NCI-H510A (cell line): ENCODE data around the gene WSCD1.

Experiments
- DNase-seq: peaks from one replicate; lab custom pipeline; 2025; lab: John Stamatoyannopoulos, UW

Gene WSCD1

GRCh38 chr17:6069539-6070429 is at the start of gene WSCD1:
Gene WSCD1, plus strand, starts transcription at chr17:6070379. Its CDS starts 10,280 bp downstream, at chr17:6080659.
- DNase-seq: no peak

- no peak for DNase-seq
Measured at GRCh38 chr17:6021011-6021400, 49.2 kb upstream of the WSCD1 start.

GRCh38 chr17:6021627-6022026 is 48.6 kb upstream of the WSCD1 start:
- no peak for DNase-seq

- DNase-seq: no peak
Measured at GRCh38 chr17:6023036-6023831, 46.9 kb upstream of the WSCD1 start.

GRCh38 chr17:6024576-6024975 is 45.6 kb upstream of the WSCD1 start:
- DNase-seq: no peak

- no peak for DNase-seq
Measured at GRCh38 chr17:6027342-6028024, 42.7 kb upstream of the WSCD1 start.

- DNase-seq: no peak
Measured at GRCh38 chr17:6028294-6028693, 41.9 kb upstream of the WSCD1 start.

- DNase-seq: no peak
Measured at GRCh38 chr17:6035801-6036394, 34.3 kb upstream of the WSCD1 start.

- no peak for DNase-seq
Measured at GRCh38 chr17:6040504-6040903, 29.7 kb upstream of the WSCD1 start.

GRCh38 chr17:6041246-6041645 is 28.9 kb upstream of the WSCD1 start:
- DNase-seq: no peak

- DNase-seq: no peak
Measured at GRCh38 chr17:6043405-6043804, 26.8 kb upstream of the WSCD1 start.

GRCh38 chr17:6044261-6044660 is 25.9 kb upstream of the WSCD1 start:
- DNase-seq: no peak

GRCh38 chr17:6045621-6046357 is 24.4 kb upstream of the WSCD1 start:
- DNase-seq: no peak

- DNase-seq: no peak
Measured at GRCh38 chr17:6046431-6046830, 23.7 kb upstream of the WSCD1 start.

GRCh38 chr17:6046931-6047330 is 23.2 kb upstream of the WSCD1 start:
- no peak for DNase-seq

- no peak for DNase-seq
Measured at GRCh38 chr17:6047966-6048365, 22.2 kb upstream of the WSCD1 start.

GRCh38 chr17:6048486-6048885 is 21.7 kb upstream of the WSCD1 start:
- DNase-seq: no peak

- no peak for DNase-seq
Measured at GRCh38 chr17:6052926-6053325, 17.3 kb upstream of the WSCD1 start.

- DNase-seq: no peak
Measured at GRCh38 chr17:6054372-6054771, 15.8 kb upstream of the WSCD1 start.

- DNase-seq: no peak
Measured at GRCh38 chr17:6056104-6056503, 14.1 kb upstream of the WSCD1 start.

- no peak for DNase-seq
Measured at GRCh38 chr17:6057562-6057961, 12.6 kb upstream of the WSCD1 start.
